Measurements from ENCODE around the gene NDUFV1. TPM values are rescaled to one million over a fixed set of nuclear protein-coding genes. Genes with fewer than 3 reads are reported as not detected.
"Not testable (repeated sequence)": the region's sequence is repeated elsewhere in the genome, so short reads cannot be mapped to it uniquely, and the experiment has no call there.

NDUFV1 gene
- total RNA-seq, 1 donor from 2014 or later: 126 TPM

GRCh38 chr11:67607507-67607906, 771 bp downstream of the NDUFV1 start:
- DNase-seq (ENCODE audit: low spot score) (no peak), ATAC-seq (no peak)
- intact Hi-C loops (cut with DNase I): no loop called here

DNA sequence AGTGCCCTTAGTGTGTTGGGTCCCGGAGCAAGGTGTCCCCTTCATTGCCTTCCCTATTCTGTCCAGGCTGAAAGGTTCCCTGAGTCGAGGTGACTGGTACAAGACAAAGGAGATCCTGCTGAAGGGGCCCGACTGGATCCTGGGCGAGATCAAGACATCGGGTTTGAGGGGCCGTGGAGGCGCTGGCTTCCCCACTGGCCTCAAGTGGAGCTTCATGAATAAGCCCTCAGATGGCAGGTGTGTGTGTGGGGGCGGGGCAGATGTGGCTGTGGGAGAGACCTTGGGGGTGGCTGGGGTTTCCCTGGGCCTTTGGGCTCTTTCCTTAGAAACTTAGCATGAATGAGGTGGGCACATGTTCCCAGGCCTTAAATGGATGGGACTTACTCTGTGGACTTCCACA, 1.8 kb downstream of the NDUFV1 start:
- DNase-seq (ENCODE audit: low spot score) (no peak), ATAC-seq (no peak)
- intact Hi-C loops (cut with DNase I): no loop called here

- intact Hi-C loops (cut with DNase I): no loop called here
- ATAC-seq: no peak
Measured at GRCh38 chr11:67609316-67609715, 2.6 kb downstream of the NDUFV1 start.

DNA sequence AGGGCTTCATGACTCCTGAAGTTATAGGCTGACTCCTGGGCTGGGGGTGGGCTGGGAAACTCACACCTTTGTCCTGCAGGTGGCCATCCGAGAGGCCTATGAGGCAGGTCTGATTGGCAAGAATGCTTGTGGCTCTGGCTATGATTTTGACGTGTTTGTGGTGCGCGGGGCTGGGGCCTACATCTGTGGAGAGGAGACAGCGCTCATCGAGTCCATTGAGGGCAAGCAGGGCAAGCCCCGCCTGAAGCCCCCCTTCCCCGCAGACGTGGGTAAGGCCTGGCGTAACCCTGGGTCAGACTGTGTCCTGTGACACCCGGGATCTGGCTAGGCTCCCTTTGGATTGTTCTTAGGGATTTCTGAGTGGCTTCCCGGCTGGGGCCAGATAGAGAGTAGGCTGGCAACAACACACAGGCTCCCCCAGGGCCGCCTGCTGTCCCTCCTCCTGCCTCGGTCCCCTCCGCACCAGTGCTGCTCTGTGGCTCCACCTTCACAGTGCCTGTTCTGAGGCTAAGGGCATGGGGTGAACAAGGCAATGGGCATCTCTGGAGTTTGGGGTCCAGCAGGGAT, 3.6 kb downstream of the NDUFV1 start:
- DNase-seq (ENCODE audit: low spot score): peak; percentile 50
- ATAC-seq: no peak
- intact Hi-C loops (cut with DNase I): no loop called here

More at GRCh38 chr11:67609316-67609715, 2.6 kb downstream of the NDUFV1 start:
- DNase-seq (ENCODE audit: low spot score): no peak

- no peak for ATAC-seq
- DNase-seq (ENCODE audit: low spot score): peak; percentile 49
- intact Hi-C loops (cut with DNase I): no loop called here
Measured at GRCh38 chr11:67611165-67611564, 4.4 kb downstream of the NDUFV1 start.

GRCh38 chr11:67611704-67612587, 5.2 kb downstream of the NDUFV1 start:
- no peak for ATAC-seq
- intact Hi-C loops (cut with DNase I): no loop called here
- peak; percentile 39 for DNase-seq (ENCODE audit: low spot score)

- intact Hi-C loops (cut with DNase I): no loop called here
- DNase-seq (ENCODE audit: low spot score): no peak
Measured at GRCh38 chr11:67612751-67613150, 6.0 kb downstream of the NDUFV1 start.

DNA sequence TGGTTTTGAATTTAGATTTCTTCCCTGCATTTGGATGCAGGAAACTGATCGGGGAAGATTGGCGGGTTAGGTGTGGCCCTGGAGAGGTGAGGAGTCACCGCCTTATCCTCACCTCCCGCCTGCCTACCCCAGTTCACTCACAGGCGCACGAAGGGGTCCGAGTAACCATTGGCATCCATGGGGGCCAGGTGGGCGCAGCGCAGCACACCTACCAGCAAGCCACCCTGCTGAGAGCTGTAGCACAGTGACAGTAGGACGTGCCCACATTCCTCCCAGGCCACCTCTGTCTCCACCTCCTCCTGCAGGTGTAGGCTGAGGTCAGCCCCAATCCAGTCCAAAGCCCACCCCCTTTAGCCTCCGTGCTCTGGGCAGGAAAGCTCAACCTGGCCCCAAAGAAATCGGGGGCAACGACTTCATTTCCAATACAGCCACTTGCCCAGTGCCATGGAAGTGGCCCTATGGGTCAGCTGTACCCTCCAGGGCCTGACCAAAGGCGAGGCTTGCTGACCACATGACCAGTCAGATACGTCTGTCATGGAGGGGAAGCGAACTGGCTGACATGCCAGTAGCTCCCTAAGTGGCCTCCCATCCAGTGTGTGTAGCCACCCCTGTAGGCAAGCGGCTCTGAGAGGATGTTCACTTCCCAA, 6.7 kb downstream of the NDUFV1 start:
- intact Hi-C loops (cut with DNase I): no loop called here
- peak; percentile 25 for ATAC-seq
- DNase-seq (ENCODE audit: low spot score): no peak

More at GRCh38 chr11:67612751-67613150, 6.0 kb downstream of the NDUFV1 start:
- no peak for ATAC-seq

DNA sequence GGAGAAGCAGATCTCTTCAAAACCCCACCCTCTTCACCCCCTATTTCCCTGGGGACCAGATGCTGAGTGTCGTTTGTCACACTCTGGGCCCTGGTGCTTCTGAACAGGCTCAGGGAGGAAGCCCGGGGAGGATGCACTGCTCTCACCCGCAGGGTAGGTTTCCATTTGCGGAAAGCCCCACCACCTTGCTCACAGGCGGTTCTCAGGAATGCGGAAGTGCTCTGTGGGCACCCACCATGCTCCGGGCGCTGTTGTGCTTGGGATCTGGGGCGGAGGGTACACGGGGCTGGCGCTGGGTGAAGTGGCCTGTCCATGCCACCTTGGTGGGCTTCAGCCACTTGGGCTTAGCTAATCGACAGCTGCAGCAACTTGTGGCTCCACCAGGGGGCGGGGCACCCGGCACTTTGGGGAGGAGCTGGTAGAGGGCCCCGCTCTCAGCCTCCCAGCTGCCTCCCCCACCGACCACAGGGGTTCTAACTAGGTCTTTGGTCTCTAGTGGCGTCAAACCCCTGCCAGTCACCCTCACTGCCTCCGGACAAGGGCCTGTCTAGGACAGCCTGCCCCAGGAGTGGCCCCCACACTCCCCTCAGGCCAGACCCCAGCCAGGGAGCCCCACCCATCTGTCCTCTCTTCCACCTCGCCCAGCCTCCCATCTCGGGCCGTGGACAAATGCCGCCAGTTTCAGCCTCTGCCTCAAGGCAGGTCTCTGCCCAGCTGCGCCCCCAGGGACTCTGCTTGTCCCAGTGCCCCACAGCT, 7.4 kb downstream of the NDUFV1 start:
- peak; percentile 64 for ATAC-seq
- DNase-seq (ENCODE audit: low spot score): peak; percentile 77
- intact Hi-C loops (cut with DNase I): no loop called here

DNA sequence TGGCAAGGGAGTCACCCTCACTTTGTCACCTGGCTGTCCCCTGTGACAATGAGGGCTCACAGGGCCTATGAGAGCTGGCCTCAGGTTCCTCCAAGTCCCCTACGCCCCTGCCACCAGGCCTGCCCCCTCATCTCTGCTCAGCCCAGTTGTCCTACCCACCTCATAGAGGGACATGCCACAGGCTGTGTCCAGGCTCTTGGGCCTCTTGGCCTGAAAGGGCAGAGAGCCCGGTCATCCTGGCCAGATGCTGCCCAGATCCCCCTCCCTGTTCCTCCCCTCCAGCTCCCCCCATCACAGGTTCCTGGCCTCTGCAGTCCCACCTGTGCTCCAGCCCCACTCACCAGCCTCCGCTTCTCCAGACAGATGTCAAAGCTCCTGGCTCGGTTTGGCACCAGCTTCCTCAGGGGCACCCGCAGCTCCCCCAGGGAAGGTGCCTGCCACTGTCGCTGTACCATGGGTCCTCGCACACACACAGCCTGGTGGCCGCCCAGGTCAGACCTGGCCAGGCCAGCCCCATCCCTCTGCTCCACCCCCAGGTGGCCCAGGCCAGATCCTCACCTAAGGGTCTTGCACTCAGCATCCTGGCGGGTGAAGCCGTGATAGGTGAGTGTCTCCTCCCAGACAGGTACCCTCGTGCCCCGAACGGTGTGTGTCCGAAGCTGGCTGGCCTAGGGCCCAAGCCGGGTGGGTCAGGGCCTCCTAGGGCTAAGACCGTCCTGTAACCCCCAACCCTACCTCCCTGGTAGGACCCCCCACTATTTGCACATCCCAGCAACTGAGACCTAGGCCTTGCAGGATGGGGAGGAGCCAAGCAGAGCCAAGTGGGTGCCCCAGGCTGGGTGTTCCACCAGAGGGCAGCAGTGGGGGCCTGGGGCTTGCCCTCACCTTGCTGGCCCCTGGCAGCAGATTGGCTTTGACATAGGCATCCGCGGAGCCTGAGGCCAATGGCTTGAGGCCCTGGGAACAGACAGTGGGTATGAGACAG, 8.3 kb downstream of the NDUFV1 start:
- peak; percentile 4 for ATAC-seq
- DNase-seq (ENCODE audit: low spot score): peak; percentile 64
- intact Hi-C loops (cut with DNase I): no loop called here

DNA sequence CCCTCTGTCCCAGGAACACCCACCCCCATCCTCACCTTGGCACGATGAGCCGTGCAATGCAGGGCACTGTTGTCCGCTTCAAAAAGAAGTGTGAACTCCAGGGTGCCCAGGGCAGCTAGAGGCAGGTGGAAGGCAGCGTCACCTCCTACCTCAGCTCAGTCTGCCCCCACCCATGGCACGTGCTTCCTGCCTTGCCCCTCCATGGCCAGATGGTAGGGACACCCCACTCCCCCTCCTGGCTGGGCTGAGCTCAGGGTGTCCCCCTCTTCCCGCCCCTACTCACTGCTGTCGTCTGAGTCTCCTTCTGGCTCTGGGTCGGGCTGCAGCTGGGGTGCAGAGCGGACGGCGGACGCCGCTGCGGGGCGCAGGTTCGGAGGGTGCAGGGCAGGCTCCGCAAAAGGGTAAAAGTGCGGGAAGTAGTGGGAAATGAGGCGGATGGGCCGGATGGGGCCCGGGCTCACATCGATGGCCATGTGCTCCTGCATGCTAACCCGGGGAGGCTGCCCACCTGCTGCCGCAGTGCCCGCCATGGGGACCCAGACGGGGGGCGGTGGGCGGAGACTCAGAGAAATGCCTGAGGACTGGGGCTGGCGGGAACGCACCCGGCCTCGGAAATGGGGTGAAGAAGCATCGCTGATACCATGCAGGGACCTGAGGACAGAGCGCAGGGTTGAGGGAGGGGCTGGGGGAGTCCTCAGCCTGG, 9.1 kb downstream of the NDUFV1 start:
- no peak for DNase-seq (ENCODE audit: low spot score)
- intact Hi-C loops (cut with DNase I): no loop called here
- ATAC-seq: no peak

DNA sequence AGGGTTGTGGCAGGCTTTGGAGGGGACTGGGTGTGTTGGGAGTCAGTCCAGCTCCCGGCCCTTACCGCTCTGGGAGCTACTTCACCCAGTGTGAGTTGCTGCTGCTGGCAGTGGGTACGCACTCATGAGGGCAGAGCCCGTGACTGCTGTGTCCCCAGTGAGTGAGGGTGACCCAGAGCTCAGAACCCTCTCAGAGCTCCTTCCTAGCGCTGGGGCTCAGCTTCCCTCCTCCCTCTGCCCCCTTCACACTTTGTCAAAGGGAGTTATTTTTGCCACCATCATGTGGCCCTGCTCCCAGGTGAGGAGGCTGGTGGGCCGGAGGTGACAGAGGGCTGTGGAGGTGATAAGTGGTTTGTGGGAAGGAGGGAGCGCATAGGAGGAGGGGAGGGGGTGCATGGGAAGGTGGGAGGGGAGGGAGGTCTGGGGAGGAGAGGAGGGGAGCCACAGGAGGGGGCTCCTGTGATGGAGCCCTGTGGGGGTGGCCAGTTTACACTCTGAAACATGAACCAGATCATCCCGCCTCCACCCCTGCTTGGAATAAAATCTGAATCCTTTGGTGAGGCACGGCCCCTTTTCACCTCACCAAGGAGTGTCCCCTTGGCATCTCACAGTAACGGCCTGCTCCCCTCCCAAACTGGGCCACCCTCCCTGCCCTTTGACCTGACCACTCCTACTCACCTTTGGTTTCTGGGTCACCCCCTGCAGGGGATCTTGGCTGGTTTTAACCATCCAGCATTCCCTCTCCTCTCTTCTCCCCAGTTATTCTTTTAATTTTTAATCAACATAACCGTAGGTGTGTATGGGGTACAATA, 9.9 kb downstream of the NDUFV1 start:
- intact Hi-C loops (cut with DNase I): no loop called here

GRCh38 chr11:67617243-67617953, 10.7 kb downstream of the NDUFV1 start:
- ATAC-seq (no peak), DNase-seq (ENCODE audit: low spot score) (no peak)
- intact Hi-C loops (cut with DNase I): no loop called here

More for the DNA sequence above, 9.9 kb downstream of the NDUFV1 start:
- DNase-seq (ENCODE audit: low spot score) (peak; percentile 51), ATAC-seq (no peak)

DNA sequence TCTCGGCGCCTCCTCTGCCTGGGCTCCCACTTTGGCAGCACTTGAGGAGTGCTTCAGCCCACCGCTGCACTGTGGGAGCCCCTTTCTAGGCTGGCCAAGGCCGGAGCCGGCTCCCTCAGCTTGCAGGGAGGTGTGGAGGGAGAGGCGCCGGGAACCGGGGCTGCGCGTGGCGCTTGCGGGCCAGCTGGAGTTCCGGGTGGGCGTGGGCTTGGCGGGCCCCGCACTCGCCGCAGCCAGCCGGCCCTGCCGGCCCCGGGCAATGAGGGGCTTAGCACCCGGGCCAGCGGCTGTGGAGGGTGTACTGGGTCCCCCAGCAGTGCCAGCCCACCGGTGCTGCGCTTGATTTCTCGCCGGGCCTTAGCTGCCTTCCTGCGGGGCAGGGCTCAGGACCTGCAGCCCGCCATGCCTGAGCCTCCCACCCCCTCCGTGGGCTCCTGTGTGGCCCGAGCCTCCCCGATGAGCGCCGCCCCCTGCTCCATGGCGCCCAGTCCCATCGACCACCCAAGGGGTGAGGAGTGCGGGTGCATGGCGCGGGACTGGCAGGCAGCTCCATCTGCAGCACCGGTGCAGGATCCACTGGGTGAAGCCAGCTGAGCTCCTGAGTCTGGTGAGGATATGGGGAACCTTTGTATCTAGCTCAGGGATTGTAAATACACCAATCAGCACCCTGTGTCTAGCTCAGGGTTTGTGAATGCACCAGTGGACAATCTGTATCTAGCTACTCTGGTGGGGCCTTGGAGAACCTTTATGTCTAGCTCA, 12.3 kb downstream of the NDUFV1 start:
- intact Hi-C loops (cut with DNase I); ATAC-seq; DNase-seq (ENCODE audit: low spot score): not testable (repeated sequence)
